Activated CD4-positive, alpha-beta T cell treated with anti-CD3 and anti-CD28 coated beads, Interleukin-2, amount 10 ng/mL, durations not matched to agents 7 days and 5 days (primary cell): ENCODE measurements around the gene MATK. TPM values are rescaled to one million over a fixed set of nuclear protein-coding genes. Genes with fewer than 3 reads are reported as not detected.
"Not testable (repeated sequence)": the region's sequence is repeated elsewhere in the genome, so short reads cannot be mapped to it uniquely, and the experiment has no call there.

Experiments
- CTCF ChIA-PET: fragments of 350-600 bp; sonication (Branson Sonifier 250); formaldehyde crosslinking; loops from one replicate; lab custom pipeline; 2021; ENCODE audit warnings: antibody characterized with exemption; lab: Charles Lee
- POLR2A ChIA-PET: fragments of 350-600 bp; sonication (Branson Sonifier 250); formaldehyde crosslinking; loops from one replicate; lab custom pipeline; 2021; ENCODE audit warnings: antibody characterized with exemption; lab: Charles Lee
- DNase-seq: peaks from one replicate; pipeline ENCODE4 v3.0.0-alpha.2; 2020
- H3K27ac Mint-ChIP-seq: one replicate; pipeline ENCODE4 v1.8.0; 2021; ENCODE audit warnings: mild to moderate bottlenecking, moderate library complexity, mixed read lengths
- H3K27me3 Mint-ChIP-seq: one replicate; pipeline ENCODE4 v1.8.0; 2021; ENCODE audit warnings: mixed read lengths
- H3K36me3 Mint-ChIP-seq: one replicate; pipeline ENCODE4 v1.8.0; 2021; ENCODE audit warnings: low read depth, mixed read lengths
- H3K4me1 Mint-ChIP-seq: one replicate; pipeline ENCODE4 v1.8.0; 2021; ENCODE audit warnings: mixed read lengths
- H3K4me3 Mint-ChIP-seq: one replicate; pipeline ENCODE4 v1.8.0; 2021; ENCODE audit warnings: mild to moderate bottlenecking, moderate library complexity, mixed read lengths
- H3K9me3 Mint-ChIP-seq: one replicate; pipeline ENCODE4 v1.8.0; 2021; ENCODE audit warnings: mixed read lengths
- total RNA-seq, 2 experiments: library from RNA; stranded (reverse); gene quantifications; one replicate each; pipeline ENCODE4 v1.2.3, GENCODE V29; 2021

Gene MATK
- total RNA-seq, 2 experiments from 2014 or later, result 14.8 to 18.3 TPM

DNA sequence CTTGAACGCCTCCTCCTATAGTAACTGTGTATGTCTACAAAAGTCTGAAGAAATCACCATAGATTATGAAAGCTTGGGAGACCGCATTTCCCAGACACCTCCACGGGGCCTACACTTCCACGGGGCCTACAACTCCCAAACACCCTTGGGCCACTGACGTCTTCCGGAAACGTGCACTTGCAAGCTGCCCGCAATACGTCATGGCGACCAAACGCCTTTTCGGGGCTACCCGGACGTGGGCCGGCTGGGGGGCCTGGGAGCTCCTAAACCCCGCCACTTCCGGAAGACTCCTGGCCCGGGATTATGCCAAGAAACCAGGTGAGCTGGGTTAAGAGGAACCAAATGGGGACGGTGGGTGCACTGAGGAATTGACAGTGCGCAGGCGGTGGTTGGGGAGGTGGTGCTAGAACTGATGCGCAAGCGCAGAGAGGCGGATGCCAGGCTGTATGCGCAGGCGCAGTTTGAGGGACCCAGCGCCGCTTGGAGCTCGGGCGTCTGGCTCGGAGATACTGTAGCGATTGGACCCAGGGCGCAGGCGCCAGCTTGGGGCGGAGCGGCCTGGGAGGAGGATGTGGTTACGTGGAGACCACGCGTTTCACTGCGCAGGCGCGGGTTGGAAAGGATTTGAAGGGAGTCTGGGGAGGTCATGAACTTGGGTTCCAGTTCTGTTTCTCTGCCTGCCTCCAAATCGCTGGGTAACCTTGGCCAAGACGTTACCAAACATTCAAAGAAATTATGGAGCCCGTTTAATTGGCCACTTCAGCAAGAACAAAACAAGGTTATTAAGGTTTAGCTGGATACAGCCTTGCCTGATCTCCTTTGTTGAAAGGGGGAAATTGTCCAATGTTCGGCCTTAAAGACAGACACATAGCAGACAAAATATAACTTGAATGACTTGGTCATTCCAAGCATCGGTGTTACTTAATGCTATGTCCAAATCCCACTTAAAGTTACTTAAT, 23.4 kb downstream of the MATK start, which contains the start of gene MRPL54:
MRPL54 (plus strand) TSS at position 182 of the 959 bp plus-strand sequence; CDS start at position 201, 19 bp downstream.
- Mint-ChIP-seq H3K4me1 (peaks cover 38% of the 10 kb centered on the region), H3K36me3 (peaks cover 22% of the 10 kb centered on the region), H3K4me3 (peak within 1 kb of the TSS; percentile 99), H3K27ac (peak within 1 kb of the TSS; percentile 100), H3K27me3 (no peaks in the 10 kb centered on the region), H3K9me3 (no peaks in the 10 kb centered on the region)
- ChIA-PET CTCF (interaction anchor here (0.7 to 3.9 kb wide), 23 partner anchors 9 to 1028 kb away, joined by 3 to 15 read pairs (median 3); partner anchors contain the start of genes MATK and RAX2), POLR2A (interaction anchor here (0.9 kb wide), 1 partner anchor 59 kb away, joined by 4 read pairs; no protein-coding TSS in a partner anchor)
- peak; percentile 99 for DNase-seq

DNA sequence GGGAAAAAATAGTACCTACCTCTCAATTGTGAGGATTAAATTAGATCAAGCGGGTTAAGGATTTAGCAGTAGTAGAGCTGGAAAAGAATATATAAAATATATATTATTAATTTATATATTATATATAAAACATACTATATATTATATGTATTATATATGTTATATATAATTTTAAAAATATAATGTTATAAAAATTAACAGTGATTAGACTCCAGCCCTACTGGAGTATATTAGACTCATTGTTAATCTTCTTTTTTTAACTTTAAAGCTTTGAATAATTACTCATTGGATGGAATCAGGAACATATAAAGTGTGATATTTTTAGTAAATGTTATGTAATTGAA, 24.1 kb downstream of the MATK start:
- Mint-ChIP-seq H3K36me3 (peaks cover 23% of the 10 kb centered on the region), H3K4me3 (peak overlapping the region; percentile 99), H3K4me1 (peaks cover 38% of the 10 kb centered on the region), H3K27me3 (no peaks in the 10 kb centered on the region), H3K27ac (peak overlapping the region; percentile 100), H3K9me3 (no peaks in the 10 kb centered on the region)
- ChIA-PET CTCF (interaction anchor here (0.9 to 3.9 kb wide), 19 partner anchors 9 to 1029 kb away, joined by 3 to 15 read pairs (median 3); partner anchors contain the start of gene RAX2), POLR2A (no interaction called here)
- DNase-seq, result no peak

DNA sequence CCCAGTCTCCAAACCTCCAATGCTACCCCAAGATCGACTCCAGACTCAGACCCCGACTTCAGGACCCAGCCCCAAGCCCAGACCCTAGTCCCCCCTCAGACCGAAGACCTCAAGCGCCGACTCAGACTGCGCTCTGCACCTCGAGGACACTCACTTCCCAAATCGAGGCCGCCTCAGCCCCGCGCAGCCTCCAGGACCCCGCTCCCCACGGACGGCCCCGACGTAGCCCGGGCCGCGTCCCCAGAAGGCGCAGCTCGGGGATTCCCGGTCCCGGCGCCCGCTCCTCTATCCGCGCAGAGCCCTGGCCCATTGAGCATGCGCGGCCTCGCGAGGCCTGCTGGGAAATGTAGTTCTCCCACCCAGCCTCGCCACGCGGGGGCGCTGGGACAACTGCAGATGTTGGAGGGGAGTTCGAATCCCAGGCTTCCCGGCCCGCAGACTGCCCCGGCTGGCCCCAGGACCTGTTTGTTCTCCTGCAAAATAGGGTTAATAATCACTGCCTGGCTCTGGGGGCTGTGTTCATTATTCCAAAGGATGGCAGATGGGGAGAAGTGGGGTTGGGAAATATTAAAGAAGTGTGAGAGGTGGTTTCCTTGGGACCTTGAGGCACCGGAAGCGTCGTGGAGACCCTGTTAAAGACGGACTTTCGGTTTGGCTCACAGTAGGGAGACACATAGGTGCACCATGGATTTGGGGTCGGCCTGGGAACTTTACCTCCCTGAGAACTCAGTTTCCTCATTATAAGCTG, 24.6 kb downstream of the MATK start, which contains the start of gene APBA3:
APBA3 (minus strand) TSS at position 311 of the 748 bp plus-strand sequence. CDS start 1,428 bp downstream, outside the sequence.
- H3K27ac Mint-ChIP-seq, result peak within 1 kb of the TSS; percentile 100
- H3K4me3 Mint-ChIP-seq, result peak within 1 kb of the TSS; percentile 99
- H3K36me3 Mint-ChIP-seq, result peaks cover 23% of the 10 kb centered on the region
- POLR2A ChIA-PET, result no interaction called here
- no peaks in the 10 kb centered on the region for H3K27me3 Mint-ChIP-seq
- H3K9me3 Mint-ChIP-seq, result no peaks in the 10 kb centered on the region
- CTCF ChIA-PET, result interaction anchor here (0.6 to 3.9 kb wide), 20 partner anchors 9 to 1029 kb away, joined by 3 to 15 read pairs (median 4); partner anchors contain the start of gene RAX2
- H3K4me1 Mint-ChIP-seq, result peaks cover 36% of the 10 kb centered on the region
- peak; percentile 96 for DNase-seq

DNA sequence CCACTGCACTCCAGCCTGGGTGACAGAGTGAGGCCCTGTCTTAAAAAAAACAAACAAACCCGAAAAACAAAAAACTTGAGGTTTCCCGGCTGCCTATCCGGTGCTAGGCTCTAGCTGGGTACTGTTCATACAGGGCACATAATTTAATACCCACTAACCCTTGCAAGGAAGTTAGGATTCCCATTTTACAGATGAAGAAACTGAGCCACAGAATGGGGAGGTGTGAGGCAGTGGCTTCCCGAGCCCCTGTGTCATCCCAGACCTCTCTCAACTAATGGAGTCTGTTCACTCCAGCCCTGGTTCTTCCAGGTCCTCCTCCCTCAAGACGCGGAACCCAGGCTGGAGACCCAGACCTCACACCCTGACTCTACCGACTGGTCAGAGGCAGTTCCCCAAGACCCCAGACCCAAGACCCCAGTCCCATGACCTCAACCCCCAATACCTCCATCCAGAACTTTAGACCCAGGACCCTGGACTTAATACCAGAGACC, 25.3 kb downstream of the MATK start:
- peak overlapping the region; percentile 97 for H3K27ac Mint-ChIP-seq
- no peaks in the 10 kb centered on the region for H3K27me3 Mint-ChIP-seq
- ChIA-PET POLR2A (no interaction called here), CTCF (interaction anchor here (0.6 to 3.9 kb wide), 10 partner anchors 9 to 504 kb away, joined by 3 to 15 read pairs (median 4); no protein-coding TSS in a partner anchor)
- H3K4me3 Mint-ChIP-seq, result peak overlapping the region; percentile 99
- no peaks in the 10 kb centered on the region for H3K9me3 Mint-ChIP-seq
- H3K36me3 Mint-ChIP-seq, result peaks cover 18% of the 10 kb centered on the region
- peak; percentile 42 for DNase-seq
- H3K4me1 Mint-ChIP-seq, result peaks cover 31% of the 10 kb centered on the region

DNA sequence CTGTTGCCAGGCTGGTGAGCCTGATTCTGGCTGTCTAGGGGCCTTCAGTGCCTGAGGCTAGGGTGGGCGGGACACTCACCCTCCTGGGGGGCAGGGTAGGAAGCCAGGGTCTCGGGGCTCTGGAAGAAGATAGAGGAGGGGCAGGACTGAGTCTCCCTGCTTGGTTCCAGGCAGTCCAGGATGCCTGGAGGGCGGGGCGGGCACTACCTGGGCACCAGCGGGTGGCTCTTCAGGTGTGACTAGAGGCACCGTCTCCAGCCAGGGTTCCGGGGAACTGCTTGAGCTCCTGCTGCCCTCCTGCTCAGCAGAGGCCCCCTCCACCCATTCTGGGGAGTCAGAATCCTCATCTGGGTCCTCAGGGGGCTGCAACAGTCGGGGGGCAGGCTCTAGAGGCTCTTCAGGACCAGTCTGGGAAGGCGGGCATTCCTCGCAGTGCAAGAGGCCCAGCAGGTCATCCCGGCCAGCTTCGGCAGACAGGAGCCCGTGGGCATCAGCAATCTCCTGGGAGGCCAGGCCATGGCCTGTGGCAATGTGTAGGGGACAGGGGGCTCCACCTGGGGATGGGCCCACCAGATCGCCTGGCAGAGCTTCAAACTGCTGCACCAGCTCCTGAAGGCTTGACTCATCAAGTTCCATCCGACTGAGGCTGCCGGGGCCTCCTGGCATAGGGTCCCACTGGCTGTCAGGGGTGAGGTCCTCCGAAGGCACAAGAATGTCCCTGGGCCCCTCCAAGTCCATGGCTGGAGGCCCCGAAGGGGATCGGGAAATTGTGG, 26.5 kb downstream of the MATK start:
- Mint-ChIP-seq H3K27me3 (no peaks in the 10 kb centered on the region), H3K4me3 (peak overlapping the region; percentile 99), H3K9me3 (no peaks in the 10 kb centered on the region), H3K27ac (peak overlapping the region; percentile 9), H3K4me1 (peaks cover 34% of the 10 kb centered on the region), H3K36me3 (peaks cover 26% of the 10 kb centered on the region)
- no peak for DNase-seq
- CTCF ChIA-PET, result interaction anchor here (1.6 to 3.0 kb wide), 4 partner anchors 18 to 62 kb away, joined by 3 to 12 read pairs (median 6); no protein-coding TSS in a partner anchor
- POLR2A ChIA-PET, result no interaction called here

DNA sequence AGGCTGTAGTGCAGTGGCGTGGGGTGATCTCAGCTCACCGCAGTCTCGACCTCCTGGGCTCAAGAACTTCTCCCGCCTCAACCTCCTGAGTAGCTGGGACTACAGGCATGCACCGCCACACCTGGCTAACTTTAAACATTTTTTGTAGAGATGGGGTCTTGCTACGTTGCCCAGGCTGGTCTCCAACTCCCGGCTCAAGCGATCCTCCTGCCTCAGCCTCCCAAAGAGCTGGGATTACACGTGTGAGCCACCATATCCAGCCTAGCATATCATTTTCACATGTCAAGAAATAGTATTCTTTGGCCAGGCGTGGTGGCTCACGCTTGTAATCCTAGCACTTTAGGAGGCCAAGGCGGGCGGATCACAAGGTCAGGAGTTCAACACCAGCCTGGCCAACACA, 27.9 kb downstream of the MATK start:
- CTCF ChIA-PET, result interaction anchor here (3.0 kb wide), 1 partner anchor 63 kb away, joined by 12 read pairs; no protein-coding TSS in a partner anchor
- DNase-seq, result not testable (repeated sequence)

DNA sequence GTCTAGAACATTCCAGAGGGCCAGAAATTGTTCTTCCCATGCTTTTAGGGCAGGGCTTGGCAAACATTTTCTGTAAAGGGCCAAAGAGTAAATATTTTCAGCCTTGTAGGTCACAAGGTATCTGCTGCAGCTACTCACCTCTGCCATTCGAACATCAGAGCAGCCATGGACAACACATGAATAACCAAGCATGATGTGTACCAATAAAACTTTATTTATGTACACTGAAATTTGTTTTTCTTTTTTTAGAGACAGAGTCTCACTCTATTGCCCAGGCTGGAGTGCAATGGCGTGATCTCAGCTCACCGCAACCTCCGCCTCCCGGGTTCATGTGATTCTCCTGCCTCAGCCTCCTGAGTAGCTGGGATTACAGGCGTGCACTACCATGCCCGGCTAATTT, 28.5 kb downstream of the MATK start:
- DNase-seq, H3K27me3 Mint-ChIP-seq, H3K4me3 Mint-ChIP-seq, H3K9me3 Mint-ChIP-seq, POLR2A ChIA-PET: not testable (repeated sequence)
- Mint-ChIP-seq H3K4me1 (peaks cover 29% of the 10 kb centered on the region), H3K27ac (peak overlapping the region; percentile 41), H3K36me3 (peaks cover 24% of the 10 kb centered on the region)
- CTCF ChIA-PET, result interaction anchor here (3.0 kb wide), 1 partner anchor 64 kb away, joined by 12 read pairs; no protein-coding TSS in a partner anchor

More for the DNA sequence above, 27.9 kb downstream of the MATK start:
- H3K9me3 Mint-ChIP-seq, H3K27me3 Mint-ChIP-seq, H3K4me3 Mint-ChIP-seq, POLR2A ChIA-PET, H3K27ac Mint-ChIP-seq: not testable (repeated sequence)
- H3K4me1 Mint-ChIP-seq, result peaks cover 35% of the 10 kb centered on the region
- peaks cover 27% of the 10 kb centered on the region for H3K36me3 Mint-ChIP-seq

DNA sequence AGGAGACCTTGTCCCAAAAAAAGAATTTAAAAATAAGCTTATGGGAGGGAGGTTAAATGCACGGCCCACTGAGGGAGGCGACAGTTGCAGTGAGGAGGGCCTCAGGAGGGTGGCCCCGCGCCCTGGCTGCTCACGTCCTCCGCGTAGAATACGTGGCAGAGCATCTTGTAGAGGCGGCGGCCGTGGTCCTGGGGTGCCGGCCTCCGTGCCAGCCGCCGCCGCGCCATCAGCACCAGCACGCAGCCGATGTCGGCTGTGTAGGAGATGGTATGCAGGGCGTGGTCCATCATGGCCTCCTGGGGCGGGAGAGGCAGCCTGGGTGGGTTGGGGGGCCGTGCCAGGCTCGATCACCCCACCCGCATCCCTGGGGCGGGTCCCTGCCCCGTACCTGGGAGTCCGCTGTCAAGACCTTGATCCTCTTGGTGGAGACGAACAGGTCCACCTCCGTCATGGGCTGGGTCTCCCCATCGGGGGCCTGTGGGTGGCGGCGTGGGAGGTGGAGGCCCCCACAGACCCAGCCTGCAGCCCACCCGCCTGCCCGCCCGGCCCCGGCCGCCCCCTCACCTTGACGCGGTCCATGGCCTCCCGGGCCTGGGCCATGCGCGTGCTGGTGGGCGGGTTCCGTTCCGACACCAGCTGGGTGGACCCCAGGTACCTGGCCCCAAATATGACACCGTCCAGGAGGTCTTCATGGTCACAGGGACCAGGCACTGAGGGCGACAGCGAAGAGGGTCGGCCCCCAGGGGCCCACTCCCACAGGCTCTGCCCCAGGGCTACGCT, 32.4 kb downstream of the MATK start:
- Mint-ChIP-seq H3K36me3 (peaks cover 37% of the 10 kb centered on the region), H3K27me3 (no peaks in the 10 kb centered on the region), H3K27ac (no peak overlapping the region), H3K4me3 (no peak overlapping the region), H3K9me3 (no peaks in the 10 kb centered on the region), H3K4me1 (peaks cover 8% of the 10 kb centered on the region)
- CTCF ChIA-PET, result interaction anchor here (2.6 kb wide), 1 partner anchor 9 kb away, joined by 8 read pairs; the partner anchor contains the start of gene MRPL54
- no peak for DNase-seq
- POLR2A ChIA-PET, result no interaction called here

DNA sequence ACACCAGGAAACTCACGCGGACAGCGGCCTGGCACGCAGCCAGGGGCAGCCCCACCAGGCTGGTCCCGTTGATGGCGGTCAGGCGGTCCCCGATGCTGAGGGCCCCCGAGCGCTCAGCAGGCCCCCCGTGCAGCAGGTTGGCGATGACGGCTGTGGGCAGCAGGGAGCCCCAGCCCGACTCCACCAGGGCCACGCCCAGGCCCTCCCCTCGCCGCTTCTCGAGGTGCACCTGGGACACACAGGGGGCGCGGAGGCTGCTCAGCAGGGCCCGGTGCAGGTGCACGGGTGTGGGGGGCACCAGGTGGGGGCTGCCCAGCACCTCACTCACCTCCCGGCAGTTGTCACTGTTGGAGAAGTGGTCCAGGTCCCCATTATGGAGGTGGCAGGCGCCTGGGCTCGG, 33.7 kb downstream of the MATK start:
- no peaks in the 10 kb centered on the region for H3K9me3 Mint-ChIP-seq
- H3K27me3 Mint-ChIP-seq, result no peaks in the 10 kb centered on the region
- no peak for DNase-seq
- H3K4me3 Mint-ChIP-seq, result no peak overlapping the region
- H3K27ac Mint-ChIP-seq, result no peak overlapping the region
- CTCF ChIA-PET, result interaction anchor here (1.5 to 2.6 kb wide), 2 partner anchors 8 to 10 kb away, joined by 4 to 8 read pairs; partner anchors contain the start of genes APBA3 and MRPL54
- H3K36me3 Mint-ChIP-seq, result peaks cover 36% of the 10 kb centered on the region
- H3K4me1 Mint-ChIP-seq, result peaks cover 8% of the 10 kb centered on the region
- POLR2A ChIA-PET, result no interaction called here

DNA sequence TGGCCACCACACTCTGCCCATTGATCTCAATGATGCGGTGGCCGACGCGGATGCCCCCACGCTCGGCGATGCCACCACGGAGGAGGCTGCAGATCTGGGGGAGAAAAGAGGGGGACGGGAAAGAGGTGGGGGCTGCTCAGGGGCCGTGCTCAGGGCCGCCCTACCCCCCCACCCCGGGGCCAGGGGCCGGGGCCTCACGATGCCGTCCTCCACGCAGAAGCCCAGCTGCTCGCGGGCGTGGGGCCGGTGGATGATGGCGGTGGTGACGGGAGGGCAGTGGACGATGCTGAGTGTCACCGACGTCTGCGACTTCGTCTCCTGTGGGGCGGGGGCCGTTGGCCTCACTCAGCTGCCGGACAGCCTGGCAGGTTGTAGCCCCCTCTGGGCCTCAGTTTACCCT, 34.9 kb downstream of the MATK start:
- no peak overlapping the region for H3K27ac Mint-ChIP-seq
- peaks cover 5% of the 10 kb centered on the region for H3K4me1 Mint-ChIP-seq
- peaks cover 31% of the 10 kb centered on the region for H3K36me3 Mint-ChIP-seq
- DNase-seq, result no peak
- no peak overlapping the region for H3K4me3 Mint-ChIP-seq
- ChIA-PET POLR2A (no interaction called here), CTCF (interaction anchor here (0.7 to 1.5 kb wide), 2 partner anchors 10 to 237 kb away, joined by 3 to 4 read pairs; partner anchors contain the start of gene APBA3)
- H3K27me3 Mint-ChIP-seq, result no peaks in the 10 kb centered on the region
- H3K9me3 Mint-ChIP-seq, result no peaks in the 10 kb centered on the region

DNA sequence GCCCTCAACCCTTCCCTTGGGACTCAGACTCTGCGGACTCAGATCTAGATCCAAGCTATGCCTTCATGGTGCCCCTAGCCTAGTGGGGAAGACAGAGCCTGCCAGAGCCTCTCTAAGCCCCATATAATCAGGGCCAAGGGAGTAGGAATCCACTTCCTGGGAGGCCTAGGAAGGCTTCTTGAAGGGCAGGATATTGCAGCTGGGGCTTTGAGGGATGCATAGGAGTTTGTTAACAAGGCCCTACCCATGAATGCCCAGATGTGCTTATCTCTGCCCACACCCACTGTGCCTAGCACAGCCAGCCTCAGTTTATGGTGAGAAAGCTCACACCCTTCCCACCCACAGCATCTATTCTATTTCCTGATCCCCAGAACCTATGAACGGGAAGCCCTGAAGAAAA, 36.0 kb downstream of the MATK start:
- Mint-ChIP-seq H3K4me1 (peaks cover 2% of the 10 kb centered on the region), H3K27me3 (no peaks in the 10 kb centered on the region), H3K27ac (no peak overlapping the region), H3K4me3 (no peak overlapping the region), H3K9me3 (no peaks in the 10 kb centered on the region), H3K36me3 (peaks cover 27% of the 10 kb centered on the region)
- no peak for DNase-seq
- POLR2A ChIA-PET, result no interaction called here
- CTCF ChIA-PET, result interaction anchor here (0.6 kb wide), 1 partner anchor 107 kb away, joined by 5 read pairs; no protein-coding TSS in a partner anchor
